ENCODE data around the gene ANKRD55.
"Not testable (repeated sequence)": the region's sequence is repeated elsewhere in the genome, so short reads cannot be mapped to it uniquely, and the experiment has no call there.

The ANKRD55 gene

DNA sequence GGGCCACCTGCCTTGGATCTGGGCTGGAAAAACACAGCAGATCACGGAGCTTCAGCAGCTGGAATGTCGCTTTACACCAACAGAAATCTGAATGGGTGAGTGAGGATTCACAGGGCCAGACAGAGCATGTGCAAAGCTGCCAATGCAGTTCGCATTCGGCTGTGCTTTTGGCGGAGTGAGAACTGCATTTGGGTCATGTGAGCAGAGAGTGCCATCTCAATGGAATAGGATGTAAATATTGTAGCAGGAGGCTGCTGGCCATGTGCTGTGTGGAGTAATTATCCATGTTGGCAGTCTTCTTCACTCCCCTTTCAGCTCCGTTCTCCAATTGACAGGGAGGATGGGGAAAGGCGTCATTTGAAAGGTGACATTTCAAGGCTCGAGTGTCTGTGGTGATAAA, at the start of gene ANKRD55:
ANKRD55 (minus strand) TSS at position 101 of the 400 bp plus-strand sequence. CDS start 417 bp downstream, outside the sequence.
- DNase-seq, result no peak

DNA sequence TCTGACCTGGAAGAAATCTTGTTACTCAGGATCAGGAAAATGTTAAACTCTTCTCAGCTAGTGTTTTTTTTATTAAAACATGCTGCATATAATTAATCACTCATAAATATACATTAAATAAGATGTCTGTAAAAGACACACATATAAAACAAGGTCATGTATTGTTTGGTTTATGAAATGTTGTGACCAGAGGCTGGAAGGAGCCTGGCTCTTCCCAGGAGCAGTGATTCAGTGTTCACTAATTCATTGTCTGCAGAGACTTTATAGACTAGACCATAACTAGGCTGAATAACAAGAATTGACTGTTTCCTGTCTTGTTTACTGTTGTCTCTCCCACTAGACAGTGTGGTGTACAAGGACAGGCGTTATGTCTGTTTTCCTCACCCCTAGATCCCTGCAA, 49.1 kb upstream of the ANKRD55 start:
- no peak for DNase-seq

DNA sequence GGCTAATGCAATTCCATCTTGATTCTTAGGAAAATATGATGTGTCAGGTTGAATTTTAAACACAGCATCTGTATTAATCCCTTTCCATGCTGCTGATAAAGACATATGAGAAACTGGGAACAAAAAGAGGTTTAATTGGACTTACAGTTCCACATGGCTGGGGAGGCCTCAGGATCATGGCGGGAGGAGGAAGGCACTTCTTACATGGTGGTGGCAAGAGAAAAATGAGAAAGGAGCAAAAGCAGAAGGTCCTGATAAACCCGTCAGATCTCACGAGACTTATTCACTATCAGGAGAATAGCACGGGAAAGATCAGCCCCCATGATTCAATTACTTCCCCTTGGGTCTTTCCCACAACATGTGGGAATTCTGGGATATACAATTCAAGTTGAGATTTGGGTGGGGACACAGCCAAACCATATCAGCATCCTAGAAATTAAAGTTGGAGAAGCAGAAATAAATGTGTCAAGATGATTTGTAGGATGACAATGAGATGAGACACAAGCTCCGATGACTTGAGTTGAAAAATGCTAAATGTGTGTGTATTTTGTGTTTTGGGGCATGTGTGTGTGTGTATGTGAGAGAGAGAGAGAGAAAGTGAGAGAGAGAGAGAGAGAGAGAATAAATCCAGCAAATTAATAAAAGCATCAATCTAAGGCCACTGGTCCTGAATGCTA, 48.5 kb upstream of the ANKRD55 start:
- no peak for DNase-seq

DNA sequence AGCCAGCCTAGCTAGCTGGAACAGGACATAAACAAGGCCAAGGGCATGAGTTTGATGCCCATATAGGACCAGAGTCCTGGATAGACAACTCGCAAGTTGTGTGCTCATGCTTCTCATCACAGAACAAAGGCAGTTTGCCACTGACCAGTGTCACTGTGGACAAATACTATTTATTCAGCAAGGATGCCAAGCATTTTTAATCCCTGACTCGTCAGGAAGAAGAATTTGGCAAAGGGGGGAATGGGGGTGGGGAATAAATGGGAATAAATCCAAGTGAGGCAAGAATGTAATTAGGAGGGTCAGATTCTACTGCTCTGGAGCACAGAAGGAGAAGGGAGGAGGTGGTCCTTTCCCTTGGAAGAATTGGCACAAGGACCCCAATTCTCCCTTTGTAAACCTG, 46.8 kb upstream of the ANKRD55 start:
- no peak for DNase-seq

DNA sequence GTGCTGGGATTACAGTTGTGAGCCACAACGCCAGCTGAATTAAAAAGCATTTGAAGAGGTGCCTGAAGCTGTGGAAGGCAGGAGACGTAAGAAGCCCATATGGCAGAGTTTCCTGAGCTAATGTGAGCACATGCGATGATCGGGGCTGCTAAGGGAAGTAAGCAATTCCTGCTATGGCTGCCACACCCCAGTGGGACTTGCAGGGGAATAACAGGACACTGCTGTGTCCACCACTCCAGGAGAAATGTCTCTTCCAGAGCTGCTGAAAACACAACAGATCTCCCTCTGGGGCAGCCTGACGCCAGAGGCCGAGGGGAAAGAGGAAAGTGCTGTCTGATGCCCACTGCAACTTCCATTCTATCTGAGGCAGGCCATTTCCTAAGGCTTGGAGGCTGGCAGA, 46.2 kb upstream of the ANKRD55 start:
- no peak for DNase-seq

DNA sequence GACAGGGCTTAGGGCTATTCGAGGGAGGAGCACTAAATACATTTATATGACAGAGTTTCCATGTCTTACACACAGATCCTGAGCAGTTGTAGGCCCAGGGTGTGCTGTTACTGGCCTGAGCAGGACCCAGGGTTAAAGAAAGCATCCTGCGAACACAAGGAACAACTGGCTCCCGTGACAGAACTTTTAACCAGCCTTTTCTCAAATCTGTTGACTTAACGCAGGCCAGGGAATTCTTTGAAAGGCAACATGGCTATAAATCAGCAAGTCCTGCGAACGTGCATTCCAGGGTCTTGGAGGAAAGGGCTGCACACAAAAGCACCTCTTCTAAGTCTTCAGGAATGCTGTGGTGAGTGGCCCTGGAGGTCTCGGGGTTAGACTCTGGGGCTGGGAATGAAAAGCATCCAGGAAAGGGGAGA, 45.2 kb upstream of the ANKRD55 start:
- no peak for DNase-seq

DNA sequence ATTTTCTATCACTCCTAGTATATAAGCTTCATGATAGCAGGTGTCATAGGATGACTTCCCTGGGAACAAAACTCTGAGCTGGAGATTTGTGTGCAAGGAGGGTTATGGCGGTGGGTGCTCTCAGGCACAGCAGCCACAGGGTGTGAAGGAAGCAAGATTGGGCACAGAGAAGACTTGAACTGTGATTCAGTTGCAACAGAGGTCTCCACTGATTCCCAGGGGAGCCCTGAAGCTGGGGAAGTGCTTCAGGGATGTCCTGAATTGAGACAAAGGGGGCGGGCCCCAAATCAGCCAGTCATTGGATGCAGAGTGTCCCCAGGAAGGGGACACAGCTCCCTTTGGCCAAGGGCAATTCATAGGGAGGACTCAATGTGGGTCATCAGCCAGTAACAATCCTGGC, 44.4 kb upstream of the ANKRD55 start:
- DNase-seq, result no peak

DNA sequence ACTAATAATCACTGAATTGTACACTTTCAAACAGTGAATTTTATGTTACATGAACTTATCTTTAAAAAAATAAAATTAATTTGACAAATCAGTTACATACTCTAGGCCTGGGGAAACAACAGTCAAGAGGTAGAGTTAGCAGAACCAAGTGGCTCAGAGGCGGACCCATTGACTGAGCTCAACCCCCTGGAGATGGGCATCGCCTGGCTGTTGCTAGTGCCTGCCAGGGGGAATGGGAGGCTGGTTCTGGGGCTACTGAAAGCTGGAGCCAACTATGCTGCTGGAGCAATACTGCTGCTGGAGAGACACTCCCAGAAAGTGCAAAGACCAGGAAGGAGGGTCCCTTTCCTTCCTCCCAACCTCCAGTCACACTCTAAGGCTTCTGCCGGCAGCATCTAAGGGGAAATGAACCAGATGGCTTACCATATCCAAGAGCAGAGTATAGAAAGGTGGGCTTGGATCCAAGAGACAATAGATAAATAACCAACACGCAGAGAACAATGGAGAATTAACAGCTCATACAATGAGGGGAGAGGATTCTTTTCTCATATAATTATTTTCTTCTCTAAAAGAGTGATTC, 40.3 kb upstream of the ANKRD55 start:
- DNase-seq, result no peak

DNA sequence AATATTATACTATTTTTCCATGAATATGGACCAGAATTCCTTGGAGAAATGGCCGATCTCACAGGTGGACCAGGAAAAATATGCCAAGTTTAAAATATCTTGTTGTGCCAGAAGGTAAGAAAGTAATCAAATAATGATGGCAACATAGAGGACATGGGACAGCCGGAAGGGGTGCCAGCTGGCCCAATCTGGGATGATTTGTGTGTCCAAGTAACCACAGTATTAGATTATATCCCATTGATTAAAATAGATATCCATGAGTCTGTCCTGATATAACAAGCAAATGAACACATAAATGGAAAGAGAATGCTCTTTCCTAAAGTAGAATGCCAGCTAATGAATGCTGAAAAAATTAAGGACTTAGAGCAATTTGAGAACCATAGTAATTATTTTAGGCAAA, 39.6 kb upstream of the ANKRD55 start:
- no peak for DNase-seq

DNA sequence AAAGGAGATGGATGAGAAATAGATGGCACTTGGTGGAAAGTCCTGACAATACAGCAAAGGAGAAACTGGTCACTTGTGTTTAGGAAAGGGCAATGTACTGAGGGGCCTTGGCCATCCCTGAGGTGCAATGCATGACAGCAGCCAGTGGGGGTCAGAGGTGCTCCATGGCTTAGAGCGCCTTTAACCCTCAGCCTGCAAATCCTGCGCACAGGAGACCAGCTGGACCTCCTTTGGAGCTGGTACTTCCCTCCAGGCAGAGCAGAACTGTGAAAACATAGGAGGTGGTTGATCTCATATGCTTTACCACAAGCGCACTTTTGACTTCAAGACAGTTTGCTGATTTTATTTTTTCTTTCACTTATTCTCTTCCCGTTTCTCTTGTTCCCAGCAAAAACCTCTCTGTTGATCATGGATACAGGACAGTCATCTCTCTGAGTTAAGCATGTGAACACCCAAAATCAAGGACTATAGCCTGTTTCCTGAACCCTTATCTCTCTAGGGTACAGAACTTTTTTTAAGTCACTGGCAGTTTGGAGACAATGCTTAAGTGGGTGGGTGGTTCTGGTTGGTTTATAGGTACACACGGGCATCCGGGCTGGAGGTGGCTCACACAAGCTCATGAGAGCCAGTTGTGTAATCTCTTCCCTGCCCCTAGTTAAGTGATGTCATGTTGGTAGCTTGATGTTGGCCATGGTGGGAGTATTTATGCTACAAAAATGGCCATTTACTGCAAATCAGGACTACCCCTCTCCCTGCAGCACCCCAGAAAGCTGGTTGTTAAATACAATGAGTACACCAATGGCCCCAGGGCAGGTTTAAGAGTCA, 37.6 kb upstream of the ANKRD55 start:
- DNase-seq, result peak; percentile 72

DNA sequence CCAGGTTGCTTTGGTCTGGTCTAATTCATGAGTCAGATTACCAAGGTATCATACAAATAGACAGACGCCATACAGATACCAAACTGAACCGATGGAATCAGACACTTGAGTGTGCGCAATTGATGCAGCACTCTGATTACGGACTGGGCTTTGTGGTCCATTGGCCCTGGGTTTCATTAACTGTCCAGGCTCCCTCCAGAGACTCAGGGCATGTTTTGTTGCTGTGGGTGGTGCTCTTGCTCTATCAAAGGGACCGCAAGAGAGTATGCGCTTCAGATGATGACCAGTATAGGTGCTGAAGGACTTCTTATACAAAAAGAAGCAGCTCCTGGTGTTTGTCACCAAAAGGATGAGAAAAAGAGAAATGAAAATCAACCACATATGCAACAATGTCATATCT, 36.9 kb upstream of the ANKRD55 start:
- no peak for DNase-seq

DNA sequence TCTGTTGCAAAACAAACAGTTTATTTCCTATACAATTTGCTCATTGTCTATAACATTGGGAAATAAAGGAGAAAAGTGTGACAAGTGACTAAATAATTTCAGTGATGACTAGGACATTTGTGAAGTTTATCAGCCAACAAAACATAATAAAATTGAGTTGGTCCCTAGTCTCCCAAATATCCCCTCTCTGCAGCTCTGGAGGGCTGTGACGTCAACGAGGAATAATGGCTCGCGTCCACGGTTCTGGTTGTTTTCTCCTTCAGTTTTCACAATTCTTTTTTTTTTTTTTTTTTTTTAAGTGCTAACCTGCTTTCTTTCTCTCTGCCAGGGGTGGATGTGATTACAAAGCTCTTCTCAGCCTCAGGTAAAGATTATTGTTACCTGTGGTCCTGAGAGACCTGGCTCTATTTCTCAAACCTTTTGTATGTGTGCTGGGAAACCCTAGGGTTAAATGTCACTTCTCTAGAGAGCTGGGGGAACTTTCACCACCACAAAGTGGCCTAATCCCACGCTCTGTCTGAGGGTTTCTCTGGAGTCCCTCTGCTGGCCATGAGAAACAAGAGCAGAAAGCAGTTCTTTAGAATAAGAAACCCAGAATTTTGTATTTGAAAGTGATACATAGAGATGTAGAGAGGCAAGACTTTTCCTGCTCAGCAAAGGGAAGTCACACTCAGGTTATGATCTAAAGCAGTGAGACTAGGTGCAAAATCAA, 36.2 kb upstream of the ANKRD55 start:
- DNase-seq, result no peak

DNA sequence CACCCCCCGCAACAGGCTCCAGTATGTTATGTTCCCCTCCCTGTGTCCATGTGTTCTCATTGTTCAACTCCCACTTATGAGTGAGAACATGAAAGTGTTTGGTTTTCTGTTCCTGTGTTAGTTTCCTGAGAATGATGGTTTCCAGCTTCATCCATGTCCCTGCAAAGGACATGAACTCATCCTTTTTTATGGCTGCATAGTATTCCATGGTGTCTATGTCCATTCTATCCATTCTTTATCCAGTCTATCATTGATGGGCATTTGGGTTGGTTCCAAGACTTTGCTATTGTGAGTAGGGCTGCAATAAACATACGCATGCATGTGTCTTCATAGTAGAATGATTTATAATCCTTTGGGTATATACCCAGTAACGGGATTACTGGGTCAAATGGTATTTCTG, 35.6 kb upstream of the ANKRD55 start:
- not testable (repeated sequence) for DNase-seq

DNA sequence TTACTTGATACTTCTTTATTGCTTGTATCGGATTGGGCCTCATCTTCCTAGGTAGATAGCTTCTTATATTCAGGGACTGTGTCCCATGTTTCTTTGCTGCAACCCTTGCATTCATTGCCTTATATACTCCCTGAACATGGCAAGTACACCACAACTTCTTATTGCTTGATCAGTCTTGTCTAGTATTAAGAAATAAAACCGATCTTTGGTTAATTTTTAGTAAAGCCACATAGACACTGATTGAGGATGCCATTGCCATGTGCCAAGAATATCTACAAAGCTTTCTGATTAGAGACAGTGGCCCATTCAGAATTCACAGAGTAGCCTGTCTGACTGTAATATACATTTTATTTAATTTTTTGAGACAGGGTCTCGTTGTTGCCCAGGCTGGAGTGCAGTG, 34.7 kb upstream of the ANKRD55 start:
- DNase-seq, result no peak

DNA sequence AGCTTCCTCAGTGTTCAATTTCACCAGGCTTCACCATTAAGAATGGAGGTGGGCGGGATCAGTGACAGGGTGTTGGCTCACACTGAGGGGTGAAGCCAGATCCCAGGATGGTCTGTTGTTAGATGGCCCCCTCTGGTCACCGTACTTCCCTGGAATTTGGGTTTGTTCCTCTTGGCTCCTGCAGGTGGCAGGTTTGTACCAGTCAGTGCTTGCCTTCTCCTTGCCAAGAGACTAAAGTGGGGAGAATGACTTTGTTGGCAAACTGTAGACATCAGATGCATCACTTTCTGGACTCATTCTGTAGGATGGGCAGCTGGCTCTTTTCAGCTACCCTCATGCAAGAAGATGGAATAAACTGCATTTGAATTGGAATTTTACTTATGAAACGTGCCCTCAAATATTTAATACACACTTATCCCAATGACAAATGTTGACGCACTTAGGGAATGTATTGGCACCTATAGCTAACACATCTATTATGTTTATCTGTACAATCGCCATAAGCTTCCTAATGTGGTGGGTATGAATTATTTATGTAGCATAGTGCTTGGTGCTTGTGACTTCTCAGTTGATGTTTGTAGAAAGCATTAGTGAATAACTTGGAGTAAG, 31.4 kb upstream of the ANKRD55 start:
- no peak for DNase-seq

DNA sequence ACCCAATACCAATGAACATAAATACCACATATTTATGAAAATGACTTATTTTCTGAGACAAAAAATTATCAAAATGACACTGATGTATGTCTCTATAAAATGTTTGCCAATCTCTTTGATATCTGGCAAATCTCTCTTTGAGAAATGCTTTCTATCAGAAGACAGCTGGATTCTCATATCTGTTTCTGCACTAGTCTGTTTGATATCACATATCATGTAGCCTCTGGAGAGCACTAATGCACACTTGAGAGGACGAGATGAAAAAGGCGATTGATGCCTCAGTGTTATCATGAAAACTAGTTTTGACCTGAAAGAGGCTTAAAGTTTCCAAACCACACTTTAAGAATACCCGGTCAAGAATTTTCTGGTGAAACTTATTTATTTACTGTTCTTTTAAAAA, 29.1 kb upstream of the ANKRD55 start:
- no peak for DNase-seq

DNA sequence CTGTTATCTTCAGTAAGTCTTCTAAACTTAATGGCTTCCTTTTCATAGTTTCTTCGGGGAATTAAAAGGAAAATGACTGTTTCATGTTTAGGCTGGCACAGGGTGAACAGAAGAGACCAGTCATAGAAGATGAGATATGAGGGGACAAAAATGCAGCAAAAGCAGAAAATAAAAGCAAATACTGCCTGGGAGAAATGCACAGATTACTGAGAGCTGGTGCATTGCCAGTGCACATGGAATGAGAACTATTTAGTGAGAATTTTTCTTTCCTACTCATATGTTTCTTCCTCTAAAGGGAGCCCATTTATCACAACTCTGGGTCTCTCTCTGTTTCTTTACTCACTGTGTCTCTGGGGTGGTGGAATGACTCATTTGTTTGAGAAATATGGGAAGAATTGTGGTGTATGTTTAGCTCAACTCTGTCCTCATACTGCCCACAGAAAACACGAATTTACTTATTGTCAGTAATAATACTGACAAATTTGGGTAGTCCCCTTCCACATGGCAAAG, 25.9 kb upstream of the ANKRD55 start:
- DNase-seq, result no peak

DNA sequence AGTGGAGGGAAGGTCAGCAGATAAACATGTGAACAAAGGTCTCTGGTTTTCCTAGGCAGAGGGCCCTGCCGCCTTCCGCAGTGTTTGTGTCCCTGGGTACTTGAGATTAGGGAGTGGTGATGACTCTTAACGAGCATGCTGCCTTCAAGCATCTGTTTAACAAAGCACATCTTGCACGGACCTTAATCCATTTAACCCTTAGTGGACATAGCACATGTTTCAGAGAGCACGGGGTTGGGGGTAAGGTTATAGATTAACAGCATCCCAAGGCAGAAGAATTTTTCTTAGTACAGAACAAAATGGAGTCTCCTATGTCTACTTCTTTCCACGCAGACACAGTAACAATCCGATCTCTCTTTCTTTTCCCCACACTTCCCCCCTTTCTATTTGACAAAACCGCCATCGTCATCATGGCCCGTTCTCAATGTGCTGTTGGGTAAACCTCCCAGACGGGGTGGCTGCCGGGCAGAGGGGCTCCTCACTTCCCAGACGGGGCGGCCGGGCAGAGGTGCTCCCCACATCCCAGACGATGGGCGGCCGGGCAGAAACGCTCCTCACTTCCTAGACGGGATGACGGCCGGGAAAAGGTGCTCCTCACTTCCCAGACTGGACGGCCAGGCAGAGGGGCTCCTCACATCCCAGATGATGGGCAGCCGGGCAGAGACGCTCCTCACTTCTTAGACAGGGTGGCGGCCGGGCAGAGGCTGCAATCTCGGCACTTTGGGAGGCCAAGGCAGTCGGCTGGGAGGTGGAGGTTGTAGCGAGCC, 24.8 kb upstream of the ANKRD55 start:
- not testable (repeated sequence) for DNase-seq

DNA sequence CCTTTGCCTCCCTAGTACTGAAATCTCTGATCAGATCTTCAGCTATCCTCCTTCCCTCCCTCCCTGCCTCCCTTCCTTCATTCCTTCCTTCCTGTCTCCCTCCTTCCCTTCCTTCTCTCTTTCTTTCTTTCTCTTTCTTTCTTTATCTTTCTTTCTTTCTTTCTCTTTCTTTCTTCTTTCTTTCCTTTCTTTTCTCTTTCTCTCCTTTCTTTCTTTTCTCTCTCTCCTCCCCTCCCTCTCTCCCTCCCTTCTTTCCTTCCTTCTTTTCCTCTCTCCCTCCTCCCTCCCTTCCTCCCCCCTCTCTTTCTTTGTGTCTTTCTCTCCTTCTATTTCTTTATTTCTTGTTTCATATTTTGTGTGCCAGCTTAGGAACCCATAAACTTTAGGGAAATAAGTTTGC, 23.9 kb upstream of the ANKRD55 start:
- DNase-seq, result no peak

DNA sequence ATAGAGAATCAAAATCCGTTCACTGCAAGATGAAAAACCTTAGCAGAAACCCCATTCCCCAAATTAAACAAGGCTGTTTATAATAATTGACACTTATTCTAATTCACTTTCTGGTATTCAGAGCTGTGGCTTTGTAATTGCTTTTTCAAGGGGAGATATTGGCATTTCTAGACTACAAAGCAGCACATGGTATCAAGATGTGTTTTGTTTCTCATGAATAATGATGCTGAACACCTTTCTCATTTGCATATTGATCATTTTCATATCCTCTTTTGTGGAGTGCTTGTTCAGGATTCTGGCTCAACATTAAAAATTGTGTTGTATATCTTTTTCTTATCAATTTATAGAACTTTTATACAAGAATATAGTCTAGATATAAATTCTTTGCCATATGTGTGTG, 22.4 kb upstream of the ANKRD55 start:
- DNase-seq, result no peak

DNA sequence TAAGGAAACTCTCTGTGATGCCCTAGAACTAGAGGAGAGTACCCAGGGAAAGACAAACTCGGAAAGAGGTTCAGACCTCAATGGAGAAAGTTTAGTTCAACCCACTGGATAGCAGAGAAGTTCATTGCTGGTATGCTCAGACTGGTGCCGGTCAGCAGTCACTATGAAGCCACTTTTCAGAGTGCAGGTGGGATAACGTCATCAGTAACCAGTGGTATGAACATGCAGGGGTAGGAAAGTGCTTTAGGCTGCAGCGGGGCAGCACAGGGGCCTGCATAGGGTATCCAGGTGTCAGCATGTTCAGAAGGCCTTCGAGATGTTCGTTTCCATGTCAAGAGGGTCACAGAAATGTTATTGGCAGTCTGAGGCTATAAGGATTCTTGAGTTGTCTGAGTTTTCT, 20.8 kb upstream of the ANKRD55 start:
- DNase-seq, result no peak

DNA sequence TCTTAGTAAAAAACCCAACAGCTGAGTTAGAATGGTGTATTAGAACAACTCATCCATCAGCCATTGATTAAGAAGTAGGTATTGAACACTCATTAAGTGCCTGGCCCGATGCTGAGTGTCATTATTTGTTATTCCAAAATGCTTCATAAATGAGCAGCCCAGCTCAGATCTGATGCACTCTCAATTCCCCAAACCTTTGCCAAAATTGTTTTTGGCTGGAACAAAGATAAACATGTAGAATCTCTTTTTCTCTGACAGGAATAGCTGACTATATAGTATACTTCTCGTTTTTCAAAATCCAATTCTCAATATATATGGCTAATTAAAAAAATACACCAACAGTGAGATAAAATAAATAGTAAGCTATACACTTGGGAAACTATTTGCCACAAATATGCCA, 20.0 kb upstream of the ANKRD55 start:
- DNase-seq, result no peak
